Daoy (cell line): ENCODE results near the gene GNAL. TPM values are rescaled to one million over a fixed set of nuclear protein-coding genes. Genes with fewer than 3 reads are reported as not detected.

ENCODE experiments used
- DNase-seq: peaks from one replicate; pipeline ENCODE4 v3.0.0-alpha.2; 2015; ENCODE audit warnings: low read depth
- total RNA-seq: library from RNA; depleted of rRNA; stranded (reverse); fragments of >200 nt; shearing (Covaris generic); gene quantifications from 2 replicates; pipeline ENCODE4 v1.2.3, GENCODE V29; 2014

Gene GNAL
- total RNA-seq, 1 experiment from 2014 or later: 0.97 TPM

DNA sequence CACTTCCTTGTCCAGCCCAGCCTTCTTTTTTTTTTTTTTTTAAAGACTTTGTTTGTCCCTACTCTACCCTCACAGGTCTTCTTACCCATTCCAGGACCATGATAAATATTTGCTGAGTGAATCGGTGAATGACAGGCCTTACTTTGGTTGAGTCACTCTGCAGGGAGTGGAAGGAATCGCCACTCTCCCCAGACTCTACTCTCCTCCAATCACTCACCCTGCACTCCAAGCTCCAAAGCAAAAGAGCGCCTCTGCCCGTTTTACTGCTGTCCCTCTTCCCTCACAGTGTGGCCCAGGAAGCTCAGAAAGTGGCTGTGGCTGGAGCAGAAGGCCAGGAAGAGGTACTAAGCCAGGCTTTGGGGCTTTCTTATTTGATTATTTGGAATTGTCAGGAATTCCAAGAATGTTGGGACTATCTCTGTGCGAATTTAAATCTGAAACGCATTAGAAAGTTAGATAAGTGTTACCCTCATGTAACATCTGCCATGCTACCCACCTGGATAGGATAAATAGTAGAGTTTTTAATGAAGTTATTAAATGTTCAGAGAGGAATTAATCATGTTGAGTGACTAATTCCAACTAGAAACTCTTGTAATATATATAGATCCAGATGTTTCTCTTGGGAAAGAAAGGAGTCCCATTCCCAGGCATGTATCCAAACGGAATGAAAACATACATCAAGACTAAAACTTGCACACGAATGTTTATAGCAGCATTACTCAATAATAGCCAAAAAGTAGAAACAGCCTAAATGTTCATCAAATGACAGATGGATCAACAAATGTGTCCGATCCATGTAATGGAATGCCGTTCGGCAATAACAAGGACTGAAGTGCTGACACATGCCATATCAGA lies 119.2 kb downstream of the GNAL start:
- DNase-seq: peak; percentile 29

DNA sequence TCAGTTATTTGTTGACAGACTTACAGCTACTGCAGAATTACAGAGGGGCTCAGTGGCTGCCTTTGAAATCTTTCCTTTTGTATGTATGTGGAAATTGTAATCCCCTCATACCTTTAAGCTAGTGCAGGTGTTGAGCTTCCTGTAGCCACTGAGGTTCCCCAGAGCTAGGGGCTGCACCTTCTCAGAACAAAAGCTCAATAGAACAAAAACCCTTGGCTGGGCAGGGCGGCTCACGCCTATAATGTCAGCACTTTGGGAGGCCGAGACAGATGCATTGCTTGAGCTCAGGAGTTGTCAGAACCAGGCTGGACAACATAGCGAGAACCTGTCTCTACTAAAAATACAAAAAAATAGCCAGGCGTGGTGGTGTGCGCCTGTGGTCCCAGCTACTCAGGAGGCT lies 120.8 kb downstream of the GNAL start:
- DNase-seq: no peak

DNA sequence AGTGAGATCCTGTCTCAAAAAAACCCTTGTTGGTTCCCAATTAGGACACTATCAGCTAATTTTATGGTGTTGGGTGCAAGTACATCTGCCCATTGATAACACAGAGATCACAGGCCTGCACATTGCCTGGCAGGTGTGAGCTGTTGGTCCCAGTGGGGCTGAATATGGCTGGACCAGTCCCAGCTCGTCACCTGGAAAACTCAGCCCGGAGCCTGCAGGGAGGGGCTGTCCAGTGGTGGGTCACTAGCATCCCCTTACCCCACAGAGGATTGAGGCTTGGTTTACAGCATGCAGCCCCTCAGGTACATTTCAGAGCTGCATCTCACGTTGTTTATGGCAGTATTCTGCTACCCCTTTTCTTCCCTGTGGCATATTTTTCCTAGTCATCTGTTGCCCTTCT lies 121.3 kb downstream of the GNAL start:
- no peak for DNase-seq

DNA sequence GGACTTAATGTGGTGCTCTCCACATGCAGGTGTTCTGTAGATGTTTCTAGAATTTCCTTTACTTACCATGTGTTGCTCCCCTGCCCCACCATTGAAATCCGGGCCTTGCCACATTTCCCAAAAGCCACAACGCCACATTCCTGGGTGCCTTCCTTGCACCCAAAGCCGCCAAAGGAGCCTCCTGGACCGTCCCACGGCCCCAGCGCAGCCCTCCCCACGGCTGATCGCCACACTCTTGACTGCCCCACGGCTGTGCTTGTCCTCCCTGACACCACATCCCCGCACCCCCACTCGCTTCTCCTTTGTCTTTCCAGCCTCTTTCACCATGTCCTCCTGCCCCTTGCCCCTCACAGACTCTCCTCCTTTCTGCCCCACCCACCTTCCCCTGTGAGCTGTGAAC lies 121.9 kb downstream of the GNAL start:
- DNase-seq: no peak

DNA sequence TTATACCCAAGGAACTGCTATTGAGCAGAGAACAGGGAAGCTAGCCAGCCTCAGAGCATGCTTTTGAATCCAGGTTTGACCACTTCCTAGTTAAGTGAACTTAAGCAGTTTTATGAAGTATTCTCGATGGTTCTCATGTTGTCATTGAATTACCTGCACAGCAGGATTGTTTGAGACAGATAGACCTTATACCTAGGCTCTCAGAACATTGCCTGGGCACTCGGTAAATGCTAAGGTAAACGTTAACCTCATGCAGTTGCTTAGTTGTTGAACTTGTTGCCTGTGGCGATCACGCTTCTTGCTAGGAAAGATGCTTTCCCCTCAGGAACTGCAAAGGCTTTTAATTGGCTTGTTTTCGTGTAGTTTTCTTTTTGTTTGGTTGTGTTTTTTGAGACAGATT lies 128.2 kb downstream of the GNAL start:
- no peak for DNase-seq

DNA sequence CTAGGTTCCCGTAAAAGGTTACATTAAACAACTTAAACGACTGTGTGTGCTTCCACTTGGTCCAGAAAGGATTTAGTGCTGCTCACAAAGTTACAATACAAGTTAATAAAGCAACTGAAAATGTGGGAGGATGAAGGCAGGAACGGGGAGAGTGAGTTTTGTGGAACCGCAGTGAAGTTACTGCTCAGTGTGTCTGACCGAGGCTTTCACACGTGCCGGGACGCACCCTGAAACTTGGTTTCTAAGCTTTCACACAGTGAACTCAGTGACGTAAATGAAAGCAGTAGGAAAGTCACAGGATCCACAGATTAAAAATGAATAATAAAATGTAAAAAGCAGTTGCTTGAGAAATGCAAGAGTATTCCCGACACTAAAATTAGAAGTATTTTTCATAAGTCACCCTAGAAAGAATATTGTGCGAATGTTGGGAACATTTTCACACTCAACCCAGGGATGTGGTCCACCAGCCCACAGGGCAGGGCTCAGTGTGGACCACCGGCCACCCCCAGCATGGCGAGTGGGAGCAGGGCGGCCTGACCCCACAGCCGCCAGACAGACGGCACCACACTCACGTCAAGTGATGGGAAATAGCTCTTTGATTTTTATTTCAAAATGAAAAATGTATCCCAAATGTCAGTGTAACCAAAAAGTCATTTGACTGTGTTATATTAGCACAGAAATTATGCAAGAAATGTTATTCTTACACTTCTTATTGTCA lies 129.6 kb downstream of the GNAL start:
- DNase-seq: no peak

DNA sequence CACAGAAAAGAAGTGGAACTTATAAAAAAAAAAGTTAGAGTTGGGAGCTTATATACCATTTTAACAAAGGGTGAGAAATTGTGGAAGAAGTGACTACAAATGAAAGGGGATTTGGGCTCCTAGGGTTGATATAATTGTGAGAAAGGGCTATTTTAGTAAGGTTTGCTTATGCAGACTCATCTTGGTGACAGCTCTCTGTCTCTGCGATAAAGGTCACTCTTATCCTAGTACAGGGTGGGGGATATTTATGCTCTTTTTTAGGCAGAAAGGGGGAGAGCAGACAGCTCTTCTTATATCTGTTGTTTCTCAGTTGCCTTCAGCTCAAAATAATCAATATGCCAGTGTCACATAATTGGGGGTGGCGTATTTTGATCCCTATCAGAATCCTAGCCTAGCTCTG lies 130.9 kb downstream of the GNAL start:
- no peak for DNase-seq

DNA sequence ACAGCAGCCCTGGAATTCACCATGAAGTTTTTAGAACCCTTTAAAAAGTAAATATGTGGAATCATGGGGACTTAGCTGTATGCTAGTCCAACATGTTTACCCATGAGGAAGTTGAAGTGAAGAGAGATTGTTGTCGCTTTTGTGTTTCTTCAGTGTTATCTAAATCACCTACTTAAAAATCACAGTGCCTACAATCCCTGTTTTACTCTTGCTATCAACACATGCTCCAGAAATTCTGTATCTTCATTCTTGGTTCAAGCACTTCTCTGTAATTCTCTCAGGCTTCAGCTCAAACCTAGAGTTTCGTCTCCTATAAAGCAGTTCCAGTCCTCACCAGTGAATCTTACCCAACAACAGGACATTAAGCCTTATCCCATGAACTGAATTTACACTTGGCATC lies 131.6 kb downstream of the GNAL start:
- no peak for DNase-seq

DNA sequence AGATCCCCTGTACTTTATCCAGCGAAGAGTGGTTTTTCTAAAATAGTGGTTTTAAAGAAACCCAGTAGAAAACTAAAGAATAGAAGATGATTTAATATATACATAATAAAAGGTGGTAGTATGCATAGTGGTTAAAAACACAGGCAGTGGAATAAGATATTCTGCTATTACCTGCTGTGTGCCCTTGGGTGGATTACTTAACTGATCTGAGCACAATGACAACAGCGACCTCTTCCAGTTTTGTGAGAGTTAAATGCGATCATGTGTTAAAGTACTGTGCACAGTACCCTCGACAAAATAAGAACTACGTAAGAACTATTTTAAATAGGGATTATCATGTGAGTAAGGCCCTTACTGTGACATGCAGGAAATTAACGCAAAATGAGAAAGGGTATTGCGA lies 132.1 kb downstream of the GNAL start:
- no peak for DNase-seq

DNA sequence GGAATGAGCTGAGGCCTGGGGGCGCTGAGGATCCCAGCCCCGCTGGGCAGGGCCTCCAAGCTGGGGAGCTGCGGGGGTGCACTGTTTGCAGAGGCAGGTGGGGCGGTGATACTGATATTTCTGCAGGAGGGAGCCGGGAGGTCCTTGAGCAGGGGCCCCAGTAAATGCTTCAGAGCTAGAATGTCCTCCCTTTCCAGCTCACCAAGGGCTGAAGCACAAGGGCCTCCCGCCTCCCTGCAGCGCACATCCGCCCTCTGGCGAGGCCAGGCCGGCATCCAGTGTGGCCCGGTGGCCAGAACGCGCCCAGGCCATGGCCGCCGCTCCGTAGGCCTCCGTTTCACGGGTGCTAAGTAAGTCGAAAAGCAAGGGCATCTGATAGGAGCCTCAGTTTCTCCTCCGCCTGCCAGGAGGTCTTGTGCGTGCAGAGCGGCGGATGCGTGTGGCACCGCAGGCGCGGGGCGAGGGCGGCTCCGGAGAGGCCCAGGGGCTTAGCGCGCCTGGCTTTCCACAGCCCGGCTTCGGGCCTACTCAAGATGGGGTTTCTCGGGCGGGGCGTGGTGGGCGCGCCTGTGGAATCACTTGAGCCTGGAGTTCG lies 132.7 kb downstream of the GNAL start:
- no peak for DNase-seq

DNA sequence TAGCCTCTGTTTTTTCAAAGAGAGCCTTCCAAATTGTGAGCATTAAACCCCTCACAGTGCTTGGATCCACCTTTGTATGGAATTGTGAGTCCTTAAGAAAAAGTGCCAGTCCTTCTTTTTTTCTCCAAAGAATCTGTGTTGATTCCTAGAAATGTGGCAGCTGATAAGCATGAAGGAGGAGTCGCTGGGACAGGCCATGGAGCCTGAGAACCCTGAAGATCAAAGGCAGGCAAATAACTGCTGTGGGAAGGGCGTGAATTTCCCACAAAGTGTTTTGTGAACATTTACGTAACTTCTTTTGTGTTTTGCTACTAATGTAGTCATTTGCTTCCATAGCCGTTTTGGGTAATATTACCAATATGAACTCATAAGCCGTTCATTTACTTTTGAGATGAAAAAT lies 134.5 kb downstream of the GNAL start:
- no peak for DNase-seq

DNA sequence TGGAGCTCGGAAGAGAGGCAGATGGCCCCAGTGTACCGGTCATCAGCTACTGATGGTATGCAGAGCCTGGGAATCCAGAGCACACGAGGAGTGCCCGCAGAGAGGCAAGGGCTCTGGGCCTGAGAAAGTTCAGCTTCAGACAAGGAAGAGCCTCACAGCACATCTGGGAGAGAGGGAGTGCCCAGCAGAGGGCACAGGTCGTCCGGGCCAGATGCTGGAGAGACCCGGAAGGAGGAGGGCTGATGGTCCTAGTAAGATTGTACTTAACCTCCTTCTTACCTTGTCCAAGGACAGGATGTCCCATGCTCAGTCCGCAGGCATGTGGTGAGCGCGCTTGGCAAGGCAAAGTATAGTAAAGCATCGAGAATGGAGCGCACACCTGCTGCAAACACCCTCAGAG lies 137.8 kb downstream of the GNAL start:
- DNase-seq: no peak

DNA sequence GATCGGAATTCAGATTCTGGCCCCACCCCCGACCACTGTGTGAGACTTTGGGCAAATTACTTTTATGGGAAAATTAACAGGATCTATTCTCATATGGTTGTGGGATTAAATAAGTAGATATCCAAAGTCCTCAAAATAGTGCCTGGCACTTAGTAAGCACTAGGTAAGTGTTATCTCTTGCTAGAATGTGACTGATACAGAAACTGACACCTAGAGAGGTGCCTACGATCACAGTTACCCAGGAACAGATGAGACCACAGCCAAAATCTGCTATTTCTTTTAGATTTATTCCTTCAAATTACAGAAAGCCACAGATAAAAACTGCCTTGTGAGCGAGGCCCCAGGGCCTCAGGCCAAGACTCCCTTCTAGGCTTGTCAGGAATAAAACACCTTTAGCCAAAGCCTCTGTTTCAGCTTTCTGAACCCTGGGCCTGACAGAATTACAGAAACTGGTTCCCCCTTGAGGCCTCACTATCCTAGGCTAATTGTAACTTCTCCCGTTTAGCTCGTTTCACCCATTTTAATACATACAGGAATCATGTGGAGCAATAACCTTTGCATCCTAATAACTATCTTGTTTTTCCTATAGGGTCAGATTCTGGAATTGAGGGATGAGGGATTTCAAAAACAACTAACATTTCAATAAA lies 139.8 kb downstream of the GNAL start:
- no peak for DNase-seq

DNA sequence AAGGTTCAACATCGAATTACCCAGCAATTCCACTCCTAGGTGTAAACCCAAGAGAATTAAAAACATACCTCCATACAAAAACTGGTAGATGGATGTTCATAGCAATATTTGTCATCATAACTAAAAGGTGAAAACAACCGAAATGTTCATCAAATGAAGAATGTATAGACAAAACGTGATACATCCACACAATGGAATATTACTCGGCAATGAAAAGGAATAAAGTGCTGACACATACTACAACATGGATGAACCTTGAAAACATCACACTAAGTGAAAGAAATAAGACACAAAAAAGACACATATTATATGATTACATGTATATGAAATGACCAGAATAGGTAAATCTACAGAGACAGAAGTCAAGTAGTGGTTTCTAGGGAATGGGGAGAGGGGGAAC lies 141.5 kb downstream of the GNAL start:
- no peak for DNase-seq

DNA sequence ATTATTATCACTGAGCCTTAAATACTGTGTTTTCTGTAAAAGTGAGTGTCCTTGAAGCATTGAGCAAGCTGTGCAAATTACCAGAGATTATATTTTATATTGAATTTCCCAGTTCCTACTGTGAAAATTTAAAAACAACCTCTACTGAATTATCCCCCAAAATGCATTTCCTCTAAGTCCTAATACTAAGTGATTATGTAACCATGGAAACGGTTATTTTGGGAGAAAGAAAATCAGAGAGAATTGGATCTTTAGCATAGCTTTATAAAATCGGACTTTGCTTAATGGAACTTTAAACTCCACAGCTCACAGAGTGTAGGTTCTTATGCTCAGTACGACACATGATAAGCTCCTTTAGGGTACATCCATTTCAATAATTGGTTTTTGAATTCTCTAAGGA lies 142.9 kb downstream of the GNAL start:
- DNase-seq: no peak

DNA sequence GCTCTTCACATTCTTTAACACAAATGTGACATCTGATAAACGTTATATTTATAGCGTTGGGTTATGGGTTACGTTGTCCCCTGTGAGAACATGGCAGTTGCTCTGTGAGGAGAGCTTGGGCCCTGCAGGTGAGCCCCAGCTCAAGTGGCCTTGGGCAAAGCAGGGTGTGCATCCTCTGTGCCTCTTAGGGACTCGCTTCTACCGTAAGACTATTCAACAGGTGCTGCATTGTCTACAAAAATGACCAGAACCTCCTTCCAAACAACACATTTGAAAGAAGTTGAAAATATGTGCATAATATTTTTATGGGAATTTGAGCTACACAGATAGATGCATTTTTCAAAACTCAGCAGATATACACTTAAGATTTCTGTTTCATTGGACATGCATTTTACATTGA lies 145.7 kb downstream of the GNAL start:
- no peak for DNase-seq

DNA sequence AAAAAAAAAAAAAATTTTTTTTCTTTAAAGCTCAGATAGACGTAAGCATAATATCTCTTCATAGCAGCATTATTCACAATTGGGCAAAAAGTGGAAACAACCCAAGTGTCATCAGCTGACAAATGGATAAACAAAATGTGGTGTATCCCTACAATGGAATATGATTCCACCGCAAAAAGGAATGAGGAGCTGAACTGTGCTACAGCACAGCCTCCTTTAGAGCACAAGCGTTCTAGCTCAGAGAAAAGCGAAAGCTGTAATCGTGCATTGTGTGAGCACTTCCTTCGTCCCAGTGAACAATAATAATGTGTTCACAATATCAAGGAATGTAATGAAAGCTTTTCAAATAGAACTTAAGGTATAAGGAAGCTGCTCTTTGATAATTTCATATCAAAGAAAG lies 150.5 kb downstream of the GNAL start:
- DNase-seq: no peak

DNA sequence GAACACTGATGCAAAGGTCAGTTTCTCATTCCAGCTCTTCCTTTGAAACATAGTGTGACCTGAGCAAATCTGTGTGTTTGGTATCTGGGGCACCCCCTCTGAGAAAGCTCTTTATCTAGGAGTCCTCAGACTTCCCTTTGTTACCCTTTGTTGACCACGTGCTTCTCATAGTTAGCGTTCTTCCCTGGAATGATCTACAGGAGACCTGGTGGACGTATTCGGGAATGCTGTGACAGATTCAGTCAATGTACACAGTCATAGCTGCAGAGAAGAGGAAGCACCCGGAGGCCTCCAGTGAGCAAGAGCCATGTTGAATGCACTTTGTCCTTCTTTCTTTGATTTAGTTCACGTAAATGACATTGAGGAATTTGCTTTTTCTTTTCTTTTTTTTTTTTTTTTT lies 151.4 kb downstream of the GNAL start:
- DNase-seq: no peak

DNA sequence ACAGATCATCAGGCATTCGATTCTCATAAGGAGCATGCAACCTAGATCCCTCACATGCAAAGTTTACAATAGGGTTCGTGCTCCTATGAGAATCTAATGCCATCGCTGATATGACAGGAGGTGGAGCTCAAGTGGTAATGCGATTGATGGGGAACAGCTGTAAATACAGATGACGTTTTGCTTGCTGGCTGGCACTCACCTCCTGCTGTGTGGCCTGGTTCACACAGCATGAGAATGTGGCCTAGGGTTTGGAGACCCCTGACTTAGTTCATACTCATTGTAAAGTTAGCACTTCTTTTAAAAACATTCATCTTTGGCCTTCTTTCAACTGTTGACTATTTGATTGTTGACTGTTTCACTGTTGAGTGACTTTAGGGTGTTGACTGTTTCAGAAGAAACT lies 153.5 kb downstream of the GNAL start:
- DNase-seq: no peak

DNA sequence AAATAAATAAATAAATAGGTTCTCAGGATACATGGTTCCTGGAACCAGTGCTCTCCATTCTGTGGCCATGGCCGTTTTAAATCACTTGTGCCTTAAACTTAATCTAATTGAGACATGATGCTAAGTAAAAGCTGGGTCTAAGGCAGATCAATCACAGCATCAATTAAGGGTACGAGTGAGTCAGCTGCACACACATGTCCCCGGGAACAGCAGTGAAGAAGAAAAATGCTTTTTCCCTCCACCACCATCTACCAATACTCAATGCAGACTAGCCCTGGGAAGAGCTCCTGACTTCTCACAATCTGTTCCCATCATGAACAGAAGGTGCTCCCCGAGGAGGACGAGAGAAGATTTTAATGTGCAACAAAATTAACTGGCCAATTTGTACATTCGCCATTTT lies 155.4 kb downstream of the GNAL start:
- DNase-seq: no peak

DNA sequence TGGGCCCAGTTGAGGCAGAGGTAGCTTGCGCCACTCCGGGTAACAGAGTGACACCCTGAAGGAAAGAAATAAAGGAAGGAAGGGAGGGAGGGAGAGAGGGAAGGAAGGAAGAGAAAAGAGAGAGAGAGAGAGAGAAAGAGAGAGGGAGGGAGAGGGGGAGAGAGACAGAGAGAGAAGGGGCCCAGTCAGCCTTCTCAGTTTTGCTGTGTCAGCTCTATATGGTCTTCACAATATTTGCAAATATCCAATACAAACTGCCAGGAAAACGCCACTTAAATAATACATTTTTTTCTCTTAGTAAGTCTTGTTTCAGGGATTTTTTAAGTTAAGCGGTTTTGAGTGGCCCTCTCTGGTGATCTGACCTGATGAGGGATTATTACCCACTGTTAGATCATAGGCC lies 156.6 kb downstream of the GNAL start:
- DNase-seq: no peak

DNA sequence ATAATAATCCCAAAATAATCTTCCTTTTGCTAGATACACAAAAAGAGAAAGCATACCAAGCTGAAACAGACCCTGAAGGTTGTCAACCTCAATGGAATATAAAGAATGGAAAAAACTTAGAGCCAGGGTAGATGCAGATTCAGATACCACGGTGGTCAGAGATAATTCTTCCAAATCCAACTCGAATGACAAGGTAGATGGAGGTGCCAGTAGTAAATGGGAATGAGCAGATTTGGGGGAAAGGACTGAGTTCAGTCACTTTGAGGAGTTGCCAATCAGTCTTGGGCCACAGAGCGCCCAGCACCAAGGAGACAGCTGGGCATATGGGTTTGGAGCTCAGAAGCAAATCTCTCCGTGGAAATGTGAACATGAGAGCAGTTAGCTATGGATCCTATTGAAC lies 158.7 kb downstream of the GNAL start:
- DNase-seq: no peak

DNA sequence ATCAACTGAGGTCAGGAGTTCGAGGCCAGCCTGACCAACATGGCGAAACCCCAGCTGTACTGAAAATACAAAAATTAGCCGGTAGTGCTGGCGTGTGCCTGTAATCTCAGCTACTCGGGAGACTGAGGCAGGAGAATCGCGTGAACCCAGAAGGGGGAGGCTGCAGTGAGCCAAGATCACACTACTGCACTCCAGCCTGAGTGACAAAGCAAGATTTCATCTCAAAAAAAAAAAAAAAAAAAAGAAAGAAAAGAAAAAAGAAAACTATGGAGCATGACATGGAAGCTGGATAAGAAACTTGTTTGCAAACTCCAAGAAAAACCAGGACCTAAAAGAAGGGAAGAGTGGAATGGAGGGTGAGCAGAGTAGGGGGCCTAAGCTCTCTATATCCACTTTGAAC lies 160.2 kb downstream of the GNAL start:
- no peak for DNase-seq
